ENCODE measurements around the gene HMGN3. TPM values are rescaled to one million over a fixed set of nuclear protein-coding genes. Genes with fewer than 3 reads are reported as not detected.

HMGN3 gene
- total RNA-seq, 1 experiment from 2014 or later: 246 TPM

DNA sequence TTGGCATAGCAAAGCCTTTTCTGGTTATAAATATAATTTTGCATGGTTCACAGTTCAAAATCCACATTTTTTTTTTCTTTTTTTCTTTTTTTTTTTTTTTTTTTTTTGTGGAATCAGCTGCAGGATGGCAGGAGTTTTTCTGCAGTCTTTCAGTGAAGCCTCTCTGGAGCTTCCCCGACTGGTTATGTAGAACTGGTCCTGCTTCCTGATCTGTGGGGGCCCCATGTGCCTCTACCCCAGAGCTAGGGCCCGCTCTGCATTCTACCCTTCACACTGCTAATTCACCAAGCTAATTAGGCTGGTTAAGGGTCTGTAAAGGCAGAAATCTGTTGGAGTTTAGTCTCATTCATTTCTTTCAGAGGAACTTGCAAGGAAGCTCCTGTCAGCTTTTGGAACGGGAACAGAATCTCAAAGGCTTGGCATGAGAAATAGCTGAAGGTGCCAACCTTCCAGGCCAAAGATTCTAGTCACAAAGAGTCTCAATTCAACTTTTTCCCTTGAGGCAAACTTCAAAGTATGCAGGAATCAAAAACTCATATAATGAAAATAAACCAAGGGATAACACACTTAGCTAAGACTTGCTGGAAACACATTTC, 45.5 kb downstream of the HMGN3 start:
- Histone ChIP-seq H3K36me3 (ENCODE audit: control insufficient read depth, insufficient read depth, low read length) (no peaks in the 10 kb centered on the region), H3K4me3 (ENCODE audit: low read depth, low read length) (no peak overlapping the region), H3K27me3 (replicated peaks; ENCODE audit: control insufficient read depth, insufficient read depth, low read length) (no peaks in the 10 kb centered on the region), H3K4me1 (no peaks in the 10 kb centered on the region; the same call in 1 of the 2 replicates), H3K9me3 (peaks cover 9% of the 10 kb centered on the region)
- Mint-ChIP-seq H3K4me1 (ENCODE audit: low read depth, unreplicated experiment) (peaks cover 6% of the 10 kb centered on the region), H3K27ac (ENCODE audit: unreplicated experiment) (no peak overlapping the region), H3K9me3 (ENCODE audit: unreplicated experiment) (peaks cover 20% of the 10 kb centered on the region), H3K27me3 (ENCODE audit: insufficient read depth, unreplicated experiment) (no peaks in the 10 kb centered on the region), H3K36me3 (ENCODE audit: insufficient read depth, unreplicated experiment) (no peaks in the 10 kb centered on the region), H3K4me3 (ENCODE audit: unreplicated experiment) (no peak overlapping the region)
- TF ChIP-seq, protein P1, sequence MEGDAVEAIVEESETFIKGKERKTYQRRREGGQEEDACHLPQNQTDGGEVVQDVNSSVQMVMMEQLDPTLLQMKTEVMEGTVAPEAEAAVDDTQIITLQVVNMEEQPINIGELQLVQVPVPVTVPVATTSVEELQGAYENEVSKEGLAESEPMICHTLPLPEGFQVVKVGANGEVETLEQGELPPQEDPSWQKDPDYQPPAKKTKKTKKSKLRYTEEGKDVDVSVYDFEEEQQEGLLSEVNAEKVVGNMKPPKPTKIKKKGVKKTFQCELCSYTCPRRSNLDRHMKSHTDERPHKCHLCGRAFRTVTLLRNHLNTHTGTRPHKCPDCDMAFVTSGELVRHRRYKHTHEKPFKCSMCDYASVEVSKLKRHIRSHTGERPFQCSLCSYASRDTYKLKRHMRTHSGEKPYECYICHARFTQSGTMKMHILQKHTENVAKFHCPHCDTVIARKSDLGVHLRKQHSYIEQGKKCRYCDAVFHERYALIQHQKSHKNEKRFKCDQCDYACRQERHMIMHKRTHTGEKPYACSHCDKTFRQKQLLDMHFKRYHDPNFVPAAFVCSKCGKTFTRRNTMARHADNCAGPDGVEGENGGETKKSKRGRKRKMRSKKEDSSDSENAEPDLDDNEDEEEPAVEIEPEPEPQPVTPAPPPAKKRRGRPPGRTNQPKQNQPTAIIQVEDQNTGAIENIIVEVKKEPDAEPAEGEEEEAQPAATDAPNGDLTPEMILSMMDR (IDR thresholded peaks at IDR 0.05; ENCODE audit: insufficient read depth in 1 of 2, low read depth in 1 of 2, low read length in 1 of 2, severe bottlenecking in 1 of 2, unreplicated experiment in 1 of 2): no peak
- POLR2A ChIA-PET: no interaction called here
- intact Hi-C loops (cut with micrococcal nuclease; ENCODE audit: unreplicated experiment): loop anchor here (10.0 kb wide), 1 partner anchor 626 kb away; no protein-coding TSS in a partner anchor
- no peak for DNase-seq
- BruUV-seq (replicated peaks): no TSS peak
- CTCF ChIA-PET: interaction anchor here (0.6 kb wide), 1 partner anchor 51 kb away, joined by 4 read pairs; no protein-coding TSS in a partner anchor

DNA sequence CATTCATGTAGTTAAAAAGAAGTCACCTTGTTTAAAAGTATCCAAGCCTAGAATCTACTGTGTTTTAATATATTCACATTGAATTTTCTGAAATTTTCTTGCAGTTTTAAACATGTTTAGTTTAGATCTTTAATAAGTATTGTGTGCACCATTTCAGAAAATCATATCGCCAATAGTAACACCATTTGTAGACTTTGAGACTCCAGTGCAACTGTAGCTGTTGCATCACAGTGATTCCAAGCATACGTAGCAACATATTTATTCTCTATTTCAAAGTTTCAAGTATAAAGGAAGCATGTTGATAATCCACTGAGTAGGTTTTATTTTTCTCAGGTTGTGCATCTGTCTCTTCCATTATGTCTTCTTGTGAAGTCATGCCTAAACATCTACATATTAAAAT, 46.4 kb downstream of the HMGN3 start:
- CTCF ChIA-PET: no interaction called here
- DNase-seq: no peak
- intact Hi-C loops (cut with micrococcal nuclease; ENCODE audit: unreplicated experiment): loop anchor here (10.0 kb wide), 1 partner anchor 627 kb away; no protein-coding TSS in a partner anchor

DNA sequence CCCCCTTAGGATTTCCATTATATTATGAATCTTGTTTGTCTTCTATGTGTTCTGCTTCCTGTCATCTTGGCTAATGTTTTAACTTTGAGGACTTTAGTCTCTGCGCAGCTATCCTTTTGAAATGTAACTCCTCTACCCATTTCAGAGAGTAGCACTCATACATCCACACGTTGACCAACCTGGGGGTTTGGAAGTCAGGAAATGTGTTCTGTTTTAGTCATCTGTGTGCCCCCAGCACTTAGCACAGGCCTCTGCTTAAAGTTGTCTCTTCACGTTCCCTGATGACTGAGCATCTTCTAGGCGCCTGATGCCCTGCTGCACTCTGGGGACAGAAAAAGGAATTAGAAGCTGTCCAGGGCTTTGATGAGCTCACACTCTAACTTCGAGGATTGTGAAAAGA, 47.9 kb downstream of the HMGN3 start:
- CTCF ChIA-PET: no interaction called here
- peaks cover 6% of the 10 kb centered on the region for H3K4me1 Mint-ChIP-seq (ENCODE audit: low read depth, unreplicated experiment)
- peaks cover 2% of the 10 kb centered on the region; the same call in 1 of the 2 replicates for H3K9me3 ChIP-seq
- intact Hi-C loops (cut with micrococcal nuclease; ENCODE audit: unreplicated experiment): loop anchor here (10.0 kb wide), 1 partner anchor 628 kb away; no protein-coding TSS in a partner anchor
- no peaks in the 10 kb centered on the region; the same call in 1 of the 2 replicates for H3K4me1 ChIP-seq
- H3K27ac Mint-ChIP-seq (ENCODE audit: unreplicated experiment): no peak overlapping the region
- no TSS peak for BruUV-seq (replicated peaks)
- no peak overlapping the region for H3K4me3 ChIP-seq (ENCODE audit: low read depth, low read length)
- H3K9me3 Mint-ChIP-seq (ENCODE audit: unreplicated experiment): peaks cover 8% of the 10 kb centered on the region
- TF ChIP-seq, protein P1 (IDR thresholded peaks at IDR 0.05; ENCODE audit: insufficient read depth in 1 of 2, low read depth in 1 of 2, low read length in 1 of 2, severe bottlenecking in 1 of 2, unreplicated experiment in 1 of 2): no peak
- POLR2A ChIA-PET: no interaction called here
- no peak overlapping the region for H3K4me3 Mint-ChIP-seq (ENCODE audit: unreplicated experiment)
- no peaks in the 10 kb centered on the region for H3K27me3 Mint-ChIP-seq (ENCODE audit: insufficient read depth, unreplicated experiment)
- no peak for DNase-seq
- H3K36me3 ChIP-seq (ENCODE audit: control insufficient read depth, insufficient read depth, low read length): no peaks in the 10 kb centered on the region
- H3K36me3 Mint-ChIP-seq (ENCODE audit: insufficient read depth, unreplicated experiment): no peaks in the 10 kb centered on the region
- H3K27me3 ChIP-seq (replicated peaks; ENCODE audit: control insufficient read depth, insufficient read depth, low read length): no peaks in the 10 kb centered on the region

More for the DNA sequence above, 46.4 kb downstream of the HMGN3 start:
- Mint-ChIP-seq H3K27me3 (ENCODE audit: insufficient read depth, unreplicated experiment) (no peaks in the 10 kb centered on the region), H3K27ac (ENCODE audit: unreplicated experiment) (no peak overlapping the region), H3K4me1 (ENCODE audit: low read depth, unreplicated experiment) (peaks cover 6% of the 10 kb centered on the region), H3K9me3 (ENCODE audit: unreplicated experiment) (peaks cover 16% of the 10 kb centered on the region), H3K36me3 (ENCODE audit: insufficient read depth, unreplicated experiment) (no peaks in the 10 kb centered on the region), H3K4me3 (ENCODE audit: unreplicated experiment) (no peak overlapping the region)
- no TSS peak for BruUV-seq (replicated peaks)
- POLR2A ChIA-PET: no interaction called here
- H3K9me3 ChIP-seq: peaks cover 9% of the 10 kb centered on the region
- no peak overlapping the region for H3K4me3 ChIP-seq (ENCODE audit: low read depth, low read length)
- H3K4me1 ChIP-seq: no peaks in the 10 kb centered on the region; the same call in 1 of the 2 replicates
- H3K36me3 ChIP-seq (ENCODE audit: control insufficient read depth, insufficient read depth, low read length): no peaks in the 10 kb centered on the region
- TF ChIP-seq, protein P1 (IDR thresholded peaks at IDR 0.05; ENCODE audit: insufficient read depth in 1 of 2, low read depth in 1 of 2, low read length in 1 of 2, severe bottlenecking in 1 of 2, unreplicated experiment in 1 of 2): no peak
- no peaks in the 10 kb centered on the region for H3K27me3 ChIP-seq (replicated peaks; ENCODE audit: control insufficient read depth, insufficient read depth, low read length)

Data from Caco-2 (cell line).